Sigmoid colon (tissue), 4 donors: ENCODE results near the gene CCNF.
A peak's percentile ranks its signal among the peaks of the same experiment; 100 is the strongest.

Source experiments
- CTCF ChIP-seq, 4 experiments: fragments of 450-650 bp in 3 of 4; fragments of 200-600 bp in 1 of 4; IDR thresholded peaks; one replicate each; pipeline ENCODE4 v1.5.1; 2016 to 2019; ENCODE audit warnings: antibody characterized with exemption in 4 of 4, mild to moderate bottlenecking in 3 of 4, moderate library complexity in 2 of 4
- POLR2AphosphoS5 ChIP-seq, 4 donors: sonication (generic); formaldehyde crosslinking; IDR thresholded peaks; one replicate each; pipeline ENCODE4 v1.6.1; 2017; ENCODE audit warnings: antibody characterized with exemption in 4 of 4

GRCh38 chr16:2474877-2475412 is 45.7 kb downstream of the CCNF start, which contains the start of gene TBC1D24:
- TF ChIP-seq CTCF (IDR thresholded peaks at IDR 0.05): no peak
- TF ChIP-seq POLR2AphosphoS5 (IDR thresholded peaks at IDR 0.05): peak; percentile 52 to 88 (median 80)
